ENCODE results near the gene ZFYVE9.
"Not testable (repeated sequence)": the region's sequence is repeated elsewhere in the genome, so short reads cannot be mapped to it uniquely, and the experiment has no call there.

ZFYVE9 gene, protein sequence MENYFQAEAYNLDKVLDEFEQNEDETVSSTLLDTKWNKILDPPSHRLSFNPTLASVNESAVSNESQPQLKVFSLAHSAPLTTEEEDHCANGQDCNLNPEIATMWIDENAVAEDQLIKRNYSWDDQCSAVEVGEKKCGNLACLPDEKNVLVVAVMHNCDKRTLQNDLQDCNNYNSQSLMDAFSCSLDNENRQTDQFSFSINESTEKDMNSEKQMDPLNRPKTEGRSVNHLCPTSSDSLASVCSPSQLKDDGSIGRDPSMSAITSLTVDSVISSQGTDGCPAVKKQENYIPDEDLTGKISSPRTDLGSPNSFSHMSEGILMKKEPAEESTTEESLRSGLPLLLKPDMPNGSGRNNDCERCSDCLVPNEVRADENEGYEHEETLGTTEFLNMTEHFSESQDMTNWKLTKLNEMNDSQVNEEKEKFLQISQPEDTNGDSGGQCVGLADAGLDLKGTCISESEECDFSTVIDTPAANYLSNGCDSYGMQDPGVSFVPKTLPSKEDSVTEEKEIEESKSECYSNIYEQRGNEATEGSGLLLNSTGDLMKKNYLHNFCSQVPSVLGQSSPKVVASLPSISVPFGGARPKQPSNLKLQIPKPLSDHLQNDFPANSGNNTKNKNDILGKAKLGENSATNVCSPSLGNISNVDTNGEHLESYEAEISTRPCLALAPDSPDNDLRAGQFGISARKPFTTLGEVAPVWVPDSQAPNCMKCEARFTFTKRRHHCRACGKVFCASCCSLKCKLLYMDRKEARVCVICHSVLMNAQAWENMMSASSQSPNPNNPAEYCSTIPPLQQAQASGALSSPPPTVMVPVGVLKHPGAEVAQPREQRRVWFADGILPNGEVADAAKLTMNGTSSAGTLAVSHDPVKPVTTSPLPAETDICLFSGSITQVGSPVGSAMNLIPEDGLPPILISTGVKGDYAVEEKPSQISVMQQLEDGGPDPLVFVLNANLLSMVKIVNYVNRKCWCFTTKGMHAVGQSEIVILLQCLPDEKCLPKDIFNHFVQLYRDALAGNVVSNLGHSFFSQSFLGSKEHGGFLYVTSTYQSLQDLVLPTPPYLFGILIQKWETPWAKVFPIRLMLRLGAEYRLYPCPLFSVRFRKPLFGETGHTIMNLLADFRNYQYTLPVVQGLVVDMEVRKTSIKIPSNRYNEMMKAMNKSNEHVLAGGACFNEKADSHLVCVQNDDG (N-terminal part only)

GRCh38 chr1:52141513-52142219, at the start of gene ZFYVE9:
TSS of gene ZFYVE9 (plus strand) at chr1:52142089. CDS start at chr1:52233207, 91,118 bp downstream.
- Histone ChIP-seq H3K4me3 (ENCODE audit: severe bottlenecking) (peak within 1 kb of the TSS; percentile 77), H3K27ac (ENCODE audit: poor library complexity, severe bottlenecking) (peak within 1 kb of the TSS; percentile 84), H3K4me1 (ENCODE audit: insufficient read depth, poor library complexity, severe bottlenecking) (peaks cover 34% of the 10 kb centered on the region), H3K9me3 (ENCODE audit: severe bottlenecking) (no peaks in the 10 kb centered on the region), H3K27me3 (ENCODE audit: insufficient read depth, poor library complexity, severe bottlenecking) (no peaks in the 10 kb centered on the region), H3K36me3 (ENCODE audit: low read depth) (no peaks in the 10 kb centered on the region)
- TF ChIP-seq, protein P1, sequence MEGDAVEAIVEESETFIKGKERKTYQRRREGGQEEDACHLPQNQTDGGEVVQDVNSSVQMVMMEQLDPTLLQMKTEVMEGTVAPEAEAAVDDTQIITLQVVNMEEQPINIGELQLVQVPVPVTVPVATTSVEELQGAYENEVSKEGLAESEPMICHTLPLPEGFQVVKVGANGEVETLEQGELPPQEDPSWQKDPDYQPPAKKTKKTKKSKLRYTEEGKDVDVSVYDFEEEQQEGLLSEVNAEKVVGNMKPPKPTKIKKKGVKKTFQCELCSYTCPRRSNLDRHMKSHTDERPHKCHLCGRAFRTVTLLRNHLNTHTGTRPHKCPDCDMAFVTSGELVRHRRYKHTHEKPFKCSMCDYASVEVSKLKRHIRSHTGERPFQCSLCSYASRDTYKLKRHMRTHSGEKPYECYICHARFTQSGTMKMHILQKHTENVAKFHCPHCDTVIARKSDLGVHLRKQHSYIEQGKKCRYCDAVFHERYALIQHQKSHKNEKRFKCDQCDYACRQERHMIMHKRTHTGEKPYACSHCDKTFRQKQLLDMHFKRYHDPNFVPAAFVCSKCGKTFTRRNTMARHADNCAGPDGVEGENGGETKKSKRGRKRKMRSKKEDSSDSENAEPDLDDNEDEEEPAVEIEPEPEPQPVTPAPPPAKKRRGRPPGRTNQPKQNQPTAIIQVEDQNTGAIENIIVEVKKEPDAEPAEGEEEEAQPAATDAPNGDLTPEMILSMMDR (IDR thresholded peaks at IDR 0.05; ENCODE audit: poor library complexity, severe bottlenecking), result peak; percentile 94
- ATAC-seq (ENCODE audit: low read depth) (peak; percentile 73), DNase-seq (ENCODE audit: low spot score) (peak; percentile 68)

- peaks cover 21% of the 10 kb centered on the region for H3K36me3 ChIP-seq (ENCODE audit: low read depth)
- not testable (repeated sequence) for ATAC-seq (ENCODE audit: low read depth); H3K4me1 ChIP-seq (ENCODE audit: insufficient read depth, poor library complexity, severe bottlenecking); H3K27me3 ChIP-seq (ENCODE audit: insufficient read depth, poor library complexity, severe bottlenecking); H3K9me3 ChIP-seq (ENCODE audit: severe bottlenecking); H3K27ac ChIP-seq (ENCODE audit: poor library complexity, severe bottlenecking); DNase-seq (ENCODE audit: low spot score); H3K4me3 ChIP-seq (ENCODE audit: severe bottlenecking)
Measured at GRCh38 chr1:52094300-52094699, 47.6 kb upstream of the ZFYVE9 start.

GRCh38 chr1:52096216-52096615, 45.7 kb upstream of the ZFYVE9 start:
- DNase-seq (ENCODE audit: low spot score) (no peak), ATAC-seq (ENCODE audit: low read depth) (no peak)
- Histone ChIP-seq H3K27me3 (ENCODE audit: insufficient read depth, poor library complexity, severe bottlenecking) (no peaks in the 10 kb centered on the region), H3K4me1 (ENCODE audit: insufficient read depth, poor library complexity, severe bottlenecking) (no peaks in the 10 kb centered on the region), H3K36me3 (ENCODE audit: low read depth) (peaks cover 4% of the 10 kb centered on the region), H3K4me3 (ENCODE audit: severe bottlenecking) (no peak overlapping the region), H3K9me3 (ENCODE audit: severe bottlenecking) (no peaks in the 10 kb centered on the region), H3K27ac (ENCODE audit: poor library complexity, severe bottlenecking) (no peak overlapping the region)
- TF ChIP-seq, protein P1 (IDR thresholded peaks at IDR 0.05; ENCODE audit: poor library complexity, severe bottlenecking), result no peak

DNA sequence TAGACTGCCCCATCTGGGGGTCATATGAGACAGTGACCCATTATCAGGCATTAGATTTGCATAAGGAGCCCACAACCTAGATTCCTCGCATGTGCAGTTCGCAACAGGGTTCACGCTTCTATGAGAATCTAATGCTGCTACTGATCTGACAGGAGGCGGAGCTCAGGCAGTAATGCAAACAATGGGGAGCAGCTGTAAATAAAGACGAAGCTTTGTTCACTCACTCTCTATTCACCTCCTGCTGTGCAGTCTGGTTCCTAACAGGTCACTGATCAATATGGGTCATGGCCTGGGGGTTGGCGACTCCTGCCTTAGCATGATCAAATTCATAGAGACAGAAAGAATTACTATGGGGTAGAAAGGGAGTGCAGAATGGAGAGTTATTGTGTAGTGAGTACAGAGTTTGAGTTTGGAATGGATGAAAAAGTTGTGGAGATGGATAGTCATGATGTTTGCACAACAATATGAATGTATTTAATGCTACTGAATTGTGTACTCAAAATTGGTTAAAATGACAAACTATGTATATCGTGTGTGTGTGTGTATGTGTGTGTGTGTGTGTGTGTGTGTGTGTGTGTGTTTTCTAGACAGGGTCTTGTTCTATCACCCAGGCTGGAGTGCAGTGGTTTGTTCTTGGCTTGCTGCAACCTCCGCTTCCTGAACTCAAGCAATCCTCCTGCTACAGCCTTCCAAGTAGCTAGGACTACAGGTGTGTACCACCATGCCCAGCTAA, 43.6 kb upstream of the ZFYVE9 start:
- no peak overlapping the region for H3K4me3 ChIP-seq (ENCODE audit: severe bottlenecking)
- TF ChIP-seq, protein P1 (IDR thresholded peaks at IDR 0.05; ENCODE audit: poor library complexity, severe bottlenecking), result no peak
- H3K36me3 ChIP-seq (ENCODE audit: low read depth), result no peaks in the 10 kb centered on the region
- no peaks in the 10 kb centered on the region for H3K27me3 ChIP-seq (ENCODE audit: insufficient read depth, poor library complexity, severe bottlenecking)
- H3K27ac ChIP-seq (ENCODE audit: poor library complexity, severe bottlenecking), result no peak overlapping the region
- no peaks in the 10 kb centered on the region for H3K9me3 ChIP-seq (ENCODE audit: severe bottlenecking)
- no peak for ATAC-seq (ENCODE audit: low read depth)
- no peaks in the 10 kb centered on the region for H3K4me1 ChIP-seq (ENCODE audit: insufficient read depth, poor library complexity, severe bottlenecking)
- DNase-seq (ENCODE audit: low spot score), result no peak

All from RWPE2 (cell line).